Activated T-cell treated with anti-CD3 and anti-CD28 coated beads, Interleukin-2, amount 50 U/mL, for 4 hours (primary cell): ENCODE measurements around the gene NUP85. TPM values are rescaled to one million over a fixed set of nuclear protein-coding genes. Genes with fewer than 3 reads are reported as not detected.
A peak's percentile ranks its signal among the peaks of the same experiment; 100 is the strongest.

ENCODE experiments used
- ATAC-seq, 2 donors: fragments of 200-7000 bp; cut with Tn5 transposase; one replicate each; pipeline ENCODE4 v1.10.0; 2021
- DNase-seq: peaks from one replicate; pipeline ENCODE4 v3.0.0-alpha.2; 2020
- H3K27me3 Mint-ChIP-seq: one replicate; pipeline ENCODE4 v1.8.0; 2021; ENCODE audit warnings: low read depth, mixed read lengths
- H3K36me3 Mint-ChIP-seq: one replicate; pipeline ENCODE4 v1.8.0; 2022; ENCODE audit warnings: mixed read lengths; ENCODE audit not compliant: insufficient read depth
- H3K4me1 Mint-ChIP-seq: one replicate; pipeline ENCODE4 v1.8.0; 2021; ENCODE audit warnings: low read depth, mixed read lengths
- H3K4me3 Mint-ChIP-seq: one replicate; pipeline ENCODE4 v1.8.0; 2021; ENCODE audit warnings: mild to moderate bottlenecking, moderate library complexity, mixed read lengths
- H3K9me3 Mint-ChIP-seq: one replicate; pipeline ENCODE4 v1.8.0; 2021; ENCODE audit warnings: mixed read lengths
- total RNA-seq, 3 donors: library from RNA; stranded (reverse); gene quantifications; one replicate each; pipeline ENCODE4 v1.2.1, GENCODE V29; 2021

The NUP85 gene
- total RNA-seq, 3 donors from 2014 or later, result 115 to 137 (median 125) TPM

DNA sequence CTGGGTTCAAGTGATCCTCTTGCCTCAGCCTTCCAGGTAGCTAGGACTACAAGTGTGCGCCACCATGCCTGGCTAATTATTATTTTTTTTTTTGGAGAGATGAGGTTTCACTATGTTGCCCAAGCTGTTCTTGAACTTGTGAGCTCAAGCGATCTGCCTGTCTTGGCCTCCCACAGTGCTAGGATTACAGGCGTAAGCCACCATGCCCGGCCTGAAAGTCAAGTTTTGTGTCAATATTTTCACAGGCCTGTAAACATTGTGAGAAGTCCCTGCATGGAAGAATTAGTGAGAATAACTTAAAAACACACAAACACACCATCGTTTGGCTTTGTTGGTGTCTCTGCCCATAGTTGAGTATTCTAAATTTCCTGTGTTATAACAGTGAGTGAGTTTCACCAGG lies 22.2 kb downstream of the NUP85 start:
- no peaks in the 10 kb centered on the region for H3K9me3 Mint-ChIP-seq
- no peak overlapping the region for H3K4me3 Mint-ChIP-seq
- no peaks in the 10 kb centered on the region for H3K27me3 Mint-ChIP-seq
- H3K36me3 Mint-ChIP-seq, result peaks cover 26% of the 10 kb centered on the region
- DNase-seq (no peak), ATAC-seq (no peak)
- no peaks in the 10 kb centered on the region for H3K4me1 Mint-ChIP-seq

DNA sequence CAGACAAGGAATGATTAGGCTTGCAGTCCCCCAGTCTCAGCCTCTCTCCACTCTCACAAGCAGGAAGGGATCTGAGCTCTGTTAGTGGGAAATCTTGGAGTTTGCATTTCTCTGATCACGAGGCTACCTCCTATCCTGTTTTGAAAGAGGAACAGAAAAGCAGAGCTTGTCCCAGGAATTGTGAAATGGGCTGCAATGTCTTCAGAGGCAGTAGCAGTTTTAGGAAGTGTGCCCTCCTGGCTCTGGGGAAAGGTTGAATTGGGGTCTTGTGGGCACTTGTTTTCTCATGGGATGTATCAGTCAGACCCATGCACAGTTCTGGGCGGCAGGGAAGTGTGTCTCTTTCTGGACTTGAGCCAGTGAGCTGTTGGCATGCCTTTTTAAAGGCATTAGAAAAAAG lies 22.8 kb downstream of the NUP85 start:
- Mint-ChIP-seq H3K9me3 (no peaks in the 10 kb centered on the region), H3K27me3 (no peaks in the 10 kb centered on the region), H3K36me3 (peaks cover 23% of the 10 kb centered on the region), H3K4me1 (no peaks in the 10 kb centered on the region), H3K4me3 (no peak overlapping the region)
- no peak for DNase-seq
- no peak for ATAC-seq

DNA sequence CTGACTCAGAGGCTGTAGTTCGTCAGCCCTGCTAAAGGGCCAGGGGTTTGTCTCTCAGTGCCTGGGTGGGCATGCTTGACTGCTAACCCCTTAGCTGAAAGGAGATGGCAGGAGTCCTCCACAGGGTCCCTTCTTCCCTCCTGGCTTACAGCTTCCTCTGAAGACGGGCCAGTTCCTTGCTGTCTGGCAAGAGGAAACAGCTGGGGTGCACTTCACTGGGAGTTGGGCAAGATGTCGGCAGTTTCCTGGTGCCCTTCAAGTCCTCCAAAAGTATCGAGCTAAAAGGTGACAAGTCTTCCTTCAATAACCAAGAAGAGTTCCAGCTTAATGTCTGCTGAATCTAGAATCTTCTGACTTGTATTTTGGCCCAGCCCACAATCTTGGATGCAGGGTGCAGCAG lies 23.4 kb downstream of the NUP85 start:
- peaks cover 23% of the 10 kb centered on the region for H3K36me3 Mint-ChIP-seq
- H3K4me1 Mint-ChIP-seq, result no peaks in the 10 kb centered on the region
- no peaks in the 10 kb centered on the region for H3K27me3 Mint-ChIP-seq
- H3K4me3 Mint-ChIP-seq, result no peak overlapping the region
- no peaks in the 10 kb centered on the region for H3K9me3 Mint-ChIP-seq
- ATAC-seq (no peak), DNase-seq (no peak)

DNA sequence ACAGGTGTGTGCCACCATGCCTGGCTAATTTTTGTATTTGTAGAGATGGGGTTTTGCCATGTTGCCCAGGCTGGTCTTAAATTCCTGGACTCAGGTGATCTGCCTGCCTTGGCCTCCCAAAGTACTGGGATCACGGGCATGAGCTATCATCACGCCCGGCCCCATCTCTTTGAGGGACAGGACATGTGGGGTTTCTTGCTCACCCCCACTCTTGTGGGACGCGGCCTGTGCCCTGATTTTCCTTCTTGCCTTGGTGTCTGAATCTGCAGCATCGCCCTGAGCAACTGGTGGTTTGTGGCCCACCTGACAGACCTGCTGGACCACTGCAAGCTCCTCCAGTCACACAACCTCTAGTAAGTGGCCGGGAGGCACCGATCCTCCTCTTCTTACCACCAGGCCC lies 25.6 kb downstream of the NUP85 start:
- no peak for ATAC-seq
- no peak overlapping the region for H3K4me3 Mint-ChIP-seq
- no peaks in the 10 kb centered on the region for H3K9me3 Mint-ChIP-seq
- peaks cover 25% of the 10 kb centered on the region for H3K36me3 Mint-ChIP-seq
- H3K27me3 Mint-ChIP-seq, result no peaks in the 10 kb centered on the region
- H3K4me1 Mint-ChIP-seq, result no peaks in the 10 kb centered on the region
- DNase-seq, result no peak

DNA sequence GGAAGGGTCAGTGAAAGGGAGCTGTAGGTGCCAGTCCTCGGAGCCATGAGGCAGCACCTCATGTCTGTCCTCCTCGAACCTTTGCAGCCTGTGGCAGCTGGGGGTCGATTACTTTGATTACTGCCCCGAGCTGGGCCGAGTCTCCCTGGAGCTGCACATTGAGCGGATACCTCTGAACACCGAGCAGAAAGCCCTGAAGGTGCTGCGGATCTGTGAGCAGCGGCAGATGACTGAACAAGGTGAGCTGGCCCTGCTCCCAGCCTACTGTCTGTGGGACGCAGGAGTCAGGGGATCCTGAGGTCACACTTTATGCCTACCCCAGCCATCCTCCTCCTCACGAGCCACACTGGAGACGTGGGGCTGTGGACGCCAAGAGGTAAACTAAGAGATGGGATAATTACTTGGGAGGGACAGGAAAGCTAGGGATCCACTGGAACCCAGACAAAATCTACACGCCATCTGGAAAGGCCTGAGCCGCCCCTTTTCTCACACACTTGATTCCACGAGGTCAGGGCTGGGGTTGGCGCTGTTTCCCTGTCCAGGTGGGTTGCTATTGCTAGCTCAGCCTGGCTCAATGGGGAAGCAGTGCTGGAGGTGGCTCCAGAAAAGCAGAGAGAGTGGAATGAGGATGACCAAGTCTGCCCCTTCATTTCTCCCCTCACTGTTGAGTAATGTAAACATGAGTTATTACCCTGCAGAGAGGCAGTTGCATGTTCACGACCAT lies 26.4 kb downstream of the NUP85 start:
- Mint-ChIP-seq H3K4me3 (no peak overlapping the region), H3K27me3 (no peaks in the 10 kb centered on the region), H3K4me1 (no peaks in the 10 kb centered on the region), H3K9me3 (no peaks in the 10 kb centered on the region), H3K36me3 (peaks cover 30% of the 10 kb centered on the region)
- DNase-seq (no peak), ATAC-seq (no peak)

DNA sequence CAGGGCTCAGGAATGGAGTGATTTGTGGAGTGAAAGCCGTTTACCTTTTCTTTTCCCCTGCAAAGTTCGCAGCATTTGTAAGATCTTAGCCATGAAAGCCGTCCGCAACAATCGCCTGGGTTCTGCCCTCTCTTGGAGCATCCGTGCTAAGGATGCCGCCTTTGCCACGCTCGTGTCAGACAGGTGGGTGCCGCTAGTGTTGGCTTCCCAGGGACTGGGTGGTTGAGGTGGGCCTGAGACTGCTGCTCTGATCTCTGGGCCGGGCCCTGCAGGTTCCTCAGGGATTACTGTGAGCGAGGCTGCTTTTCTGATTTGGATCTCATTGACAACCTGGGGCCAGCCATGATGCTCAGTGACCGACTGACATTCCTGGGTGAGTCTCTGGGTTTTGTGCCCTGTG lies 27.3 kb downstream of the NUP85 start:
- no peak for ATAC-seq
- H3K27me3 Mint-ChIP-seq, result no peaks in the 10 kb centered on the region

DNA sequence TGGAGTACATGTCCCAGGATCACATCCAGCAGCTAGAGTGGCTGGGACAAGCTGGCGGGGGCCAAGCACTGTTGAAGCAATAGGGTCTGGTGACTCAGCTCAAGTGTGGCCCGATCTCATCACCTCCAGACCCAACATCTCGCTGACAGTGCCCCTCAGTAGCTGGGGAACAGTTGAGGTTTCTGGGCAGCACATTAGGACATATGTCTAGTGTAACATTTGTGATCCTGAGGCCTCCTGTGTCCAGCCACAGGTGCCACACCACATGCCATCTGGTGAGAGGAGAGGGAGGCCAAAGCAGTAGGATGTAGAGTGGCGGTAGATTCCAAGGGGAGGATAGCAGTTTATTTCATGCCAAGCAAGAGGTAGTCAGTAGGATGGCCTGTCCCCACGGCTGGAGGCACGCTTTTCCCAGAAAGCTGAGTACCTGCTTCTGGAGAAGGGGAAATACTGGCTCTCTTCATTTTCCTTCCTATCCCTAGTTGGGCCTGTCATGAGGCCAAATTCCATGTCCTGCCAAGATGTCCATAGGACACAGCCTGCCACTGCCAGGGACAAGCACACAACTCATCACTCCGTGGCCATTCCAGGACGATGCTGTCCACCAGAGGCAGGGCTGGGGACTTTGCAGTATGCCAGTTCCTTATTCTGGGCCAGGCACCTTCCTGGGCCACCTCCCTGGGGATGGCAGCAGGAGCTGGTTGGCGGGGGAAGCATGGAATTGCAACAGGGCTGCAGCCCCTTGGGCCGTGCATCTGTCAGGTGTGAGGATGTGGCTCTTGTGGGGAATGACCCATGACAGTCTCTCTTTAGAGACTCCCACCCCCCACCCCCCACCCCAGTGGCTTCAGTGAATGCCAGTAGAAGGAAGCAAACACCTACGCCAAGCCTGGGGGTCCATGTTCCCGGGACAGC lies 31.9 kb downstream of the NUP85 start:
- H3K36me3 Mint-ChIP-seq, result peaks cover 39% of the 10 kb centered on the region

More for the DNA sequence above, 27.3 kb downstream of the NUP85 start:
- peaks cover 33% of the 10 kb centered on the region for H3K36me3 Mint-ChIP-seq
- H3K9me3 Mint-ChIP-seq, result no peaks in the 10 kb centered on the region
- H3K4me3 Mint-ChIP-seq, result no peak overlapping the region
- no peak for DNase-seq
- H3K4me1 Mint-ChIP-seq, result no peaks in the 10 kb centered on the region

DNA sequence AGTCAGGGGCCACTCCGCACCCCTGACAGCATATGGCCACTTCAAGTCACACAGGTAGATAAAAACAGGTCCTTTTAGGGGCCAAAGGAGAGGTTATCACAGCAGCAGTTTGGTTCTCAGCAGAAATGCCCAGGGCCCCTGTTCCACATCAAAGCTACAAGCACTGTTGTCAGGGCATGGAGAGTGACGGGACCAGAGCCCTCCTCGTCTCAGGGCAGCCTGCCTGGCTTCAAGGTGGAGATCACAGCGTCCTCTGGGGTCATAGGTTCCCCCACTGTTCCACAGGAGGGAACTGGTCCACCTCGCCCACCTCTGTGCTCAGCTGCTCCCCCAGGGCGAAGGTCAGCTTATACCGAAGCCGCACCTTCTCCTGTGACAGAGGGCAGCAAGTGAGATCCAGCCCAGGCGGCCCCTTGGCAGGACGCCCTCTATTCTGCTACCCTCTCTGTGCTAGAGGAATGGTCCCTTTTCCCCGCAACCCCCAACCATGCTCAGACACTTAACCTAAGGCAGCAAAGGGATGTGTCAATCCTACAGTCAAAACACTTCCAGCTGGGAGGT lies 32.6 kb downstream of the NUP85 start:
- H3K9me3 Mint-ChIP-seq, result no peaks in the 10 kb centered on the region
- peaks cover 41% of the 10 kb centered on the region for H3K36me3 Mint-ChIP-seq
- no peak overlapping the region for H3K4me3 Mint-ChIP-seq
- DNase-seq, result no peak
- no peak for ATAC-seq
- H3K4me1 Mint-ChIP-seq, result peaks cover 31% of the 10 kb centered on the region
- H3K27me3 Mint-ChIP-seq, result no peaks in the 10 kb centered on the region

More for the DNA sequence above, 31.9 kb downstream of the NUP85 start:
- Mint-ChIP-seq H3K9me3 (no peaks in the 10 kb centered on the region), H3K4me3 (no peak overlapping the region), H3K27me3 (no peaks in the 10 kb centered on the region), H3K4me1 (peaks cover 24% of the 10 kb centered on the region)
- ATAC-seq, result no peak
- no peak for DNase-seq

DNA sequence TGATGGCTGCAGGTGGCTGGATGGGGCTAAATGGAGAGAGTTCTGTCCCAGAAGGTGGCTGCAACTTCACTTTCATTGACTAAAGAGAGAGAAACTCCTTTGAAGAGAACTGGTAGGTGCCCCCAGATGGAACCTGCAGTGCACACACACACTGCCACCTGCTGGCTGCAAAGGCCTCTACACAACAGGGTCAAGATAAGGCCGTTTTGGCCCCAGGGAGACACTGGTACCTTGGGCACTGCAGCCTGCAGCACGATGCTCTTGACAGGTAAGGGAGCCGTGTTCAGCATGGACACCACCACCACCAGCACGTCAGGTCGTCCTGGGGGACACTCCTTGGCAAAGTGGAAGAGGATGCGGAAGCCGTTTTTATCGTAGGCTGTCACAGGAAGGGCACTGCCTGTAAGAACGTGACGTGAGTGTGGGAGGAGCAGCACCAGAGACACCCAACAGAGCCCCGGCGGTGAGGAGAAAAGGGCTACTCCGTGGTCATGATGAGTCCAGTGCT lies 33.3 kb downstream of the NUP85 start:
- Mint-ChIP-seq H3K36me3 (peaks cover 47% of the 10 kb centered on the region), H3K9me3 (no peaks in the 10 kb centered on the region), H3K4me3 (peak overlapping the region; percentile 27), H3K27me3 (no peaks in the 10 kb centered on the region), H3K4me1 (peaks cover 37% of the 10 kb centered on the region)
- peak; percentile 51 for DNase-seq
- ATAC-seq, result peak; percentile 70 to 74

DNA sequence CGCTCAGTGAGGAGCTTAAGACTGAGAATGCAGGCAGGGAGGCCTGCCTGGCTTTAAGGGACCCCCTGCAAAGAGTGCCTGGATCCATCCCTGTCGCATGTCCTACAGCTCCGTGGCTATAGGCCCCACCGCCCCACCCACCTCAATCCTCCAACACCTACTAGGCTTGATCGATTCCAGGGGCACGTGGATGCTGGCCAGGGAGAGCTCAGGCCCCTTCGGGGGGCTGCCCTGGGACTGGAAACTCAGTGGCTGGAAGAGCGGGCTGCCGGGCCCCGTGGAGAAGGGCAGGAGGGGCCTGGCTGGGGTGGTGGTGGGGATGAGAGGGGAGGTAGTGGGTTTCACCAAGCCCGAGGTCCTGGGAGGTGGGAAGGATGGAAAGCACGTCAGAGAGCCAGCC lies 33.7 kb downstream of the NUP85 start:
- ATAC-seq (no peak), DNase-seq (no peak)
- no peaks in the 10 kb centered on the region for H3K9me3 Mint-ChIP-seq
- peaks cover 49% of the 10 kb centered on the region for H3K36me3 Mint-ChIP-seq
- no peaks in the 10 kb centered on the region for H3K27me3 Mint-ChIP-seq
- peaks cover 41% of the 10 kb centered on the region for H3K4me1 Mint-ChIP-seq
- H3K4me3 Mint-ChIP-seq, result no peak overlapping the region

DNA sequence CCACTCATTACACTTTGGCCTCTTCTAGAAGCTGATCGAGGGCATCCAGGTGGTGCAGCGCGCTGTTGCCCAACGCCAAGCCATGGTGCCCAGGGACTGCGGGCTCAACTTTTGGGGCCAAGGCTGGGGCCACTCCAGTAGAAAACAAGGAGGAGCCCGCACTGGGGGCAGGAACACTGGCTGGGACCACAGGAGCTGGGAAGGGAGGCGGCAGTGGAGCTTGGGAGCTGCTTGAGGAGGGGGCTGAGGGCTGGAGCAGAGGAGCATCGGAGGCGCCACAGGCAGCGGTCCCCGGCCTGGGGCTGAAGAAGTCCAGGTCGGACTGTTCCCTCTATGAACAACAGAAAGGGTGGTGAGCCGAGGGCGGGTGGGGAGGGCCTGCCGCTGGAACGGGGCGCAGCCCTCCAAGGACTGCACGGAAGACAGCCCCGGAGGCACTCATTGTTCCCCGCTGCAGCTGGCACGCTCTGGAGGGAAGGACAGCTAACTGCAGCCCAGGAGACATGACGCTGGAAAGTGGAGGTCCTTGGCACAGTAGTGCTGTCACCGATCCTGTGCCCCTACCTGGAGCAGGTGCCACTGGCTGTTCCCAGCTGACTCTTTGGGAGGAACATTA lies 34.4 kb downstream of the NUP85 start:
- ATAC-seq (no peak), DNase-seq (no peak)
- peaks cover 45% of the 10 kb centered on the region for H3K4me1 Mint-ChIP-seq
- peaks cover 47% of the 10 kb centered on the region for H3K36me3 Mint-ChIP-seq
- no peaks in the 10 kb centered on the region for H3K27me3 Mint-ChIP-seq
- no peak overlapping the region for H3K4me3 Mint-ChIP-seq
- no peaks in the 10 kb centered on the region for H3K9me3 Mint-ChIP-seq

DNA sequence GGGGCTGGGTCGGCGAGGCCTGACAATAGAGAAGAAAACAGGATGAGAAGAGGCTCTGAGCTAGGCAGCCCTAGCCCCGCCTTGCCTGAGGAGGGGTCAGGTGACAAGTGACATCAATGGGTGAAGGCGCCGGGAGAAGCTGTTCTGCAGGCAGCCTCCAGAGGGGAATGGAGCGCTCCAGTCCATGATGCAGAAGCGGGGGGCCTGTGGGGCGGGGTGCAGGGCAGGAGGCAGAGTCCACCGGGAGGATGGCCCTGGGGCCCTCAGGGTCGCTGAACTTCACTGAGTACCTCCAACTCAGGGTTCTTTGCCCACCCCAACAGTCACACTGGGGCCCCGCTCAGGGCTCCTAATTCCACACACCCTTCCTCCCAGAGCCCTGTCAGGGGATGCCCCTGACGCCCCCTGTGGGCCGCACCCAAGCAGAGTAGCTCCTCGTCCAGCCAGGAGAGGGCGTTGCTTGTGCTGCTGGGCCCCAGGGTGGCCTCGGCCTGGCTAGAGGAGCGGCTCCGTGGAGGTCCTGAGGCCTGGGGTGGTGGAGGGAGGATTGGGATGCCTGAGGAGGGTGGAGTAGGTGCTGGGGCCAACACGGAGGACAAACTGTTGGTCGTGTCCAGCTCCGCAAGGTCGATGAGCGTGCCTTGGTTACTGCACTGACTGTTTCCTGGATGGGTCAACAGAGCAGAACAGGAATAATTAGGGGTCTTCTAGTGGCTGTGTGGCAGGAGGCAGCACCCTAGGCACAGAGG lies 35.1 kb downstream of the NUP85 start:
- ATAC-seq (peak; percentile 38 to 50), DNase-seq (peak; percentile 42)
- Mint-ChIP-seq H3K4me1 (peaks cover 45% of the 10 kb centered on the region), H3K27me3 (no peaks in the 10 kb centered on the region), H3K4me3 (no peak overlapping the region), H3K36me3 (peaks cover 46% of the 10 kb centered on the region), H3K9me3 (no peaks in the 10 kb centered on the region)

DNA sequence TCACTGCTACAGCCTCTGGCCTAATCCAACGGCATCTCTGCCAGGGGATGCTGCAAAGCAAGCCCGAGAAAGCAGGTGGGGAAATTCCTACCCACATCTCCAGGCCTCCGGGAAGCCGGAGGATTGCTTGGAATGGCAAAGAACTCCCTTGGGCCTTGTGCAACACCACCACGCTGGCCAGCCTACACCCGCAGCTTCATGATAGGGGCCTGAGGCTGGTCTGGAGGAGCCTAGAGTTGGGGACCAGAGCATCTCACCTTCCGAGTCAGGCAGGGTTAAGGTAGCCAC lies 35.6 kb downstream of the NUP85 start:
- ATAC-seq (no peak), DNase-seq (no peak)
- no peak overlapping the region for H3K4me3 Mint-ChIP-seq
- H3K4me1 Mint-ChIP-seq, result peaks cover 45% of the 10 kb centered on the region
- H3K9me3 Mint-ChIP-seq, result no peaks in the 10 kb centered on the region
- H3K36me3 Mint-ChIP-seq, result peaks cover 49% of the 10 kb centered on the region
- no peaks in the 10 kb centered on the region for H3K27me3 Mint-ChIP-seq

DNA sequence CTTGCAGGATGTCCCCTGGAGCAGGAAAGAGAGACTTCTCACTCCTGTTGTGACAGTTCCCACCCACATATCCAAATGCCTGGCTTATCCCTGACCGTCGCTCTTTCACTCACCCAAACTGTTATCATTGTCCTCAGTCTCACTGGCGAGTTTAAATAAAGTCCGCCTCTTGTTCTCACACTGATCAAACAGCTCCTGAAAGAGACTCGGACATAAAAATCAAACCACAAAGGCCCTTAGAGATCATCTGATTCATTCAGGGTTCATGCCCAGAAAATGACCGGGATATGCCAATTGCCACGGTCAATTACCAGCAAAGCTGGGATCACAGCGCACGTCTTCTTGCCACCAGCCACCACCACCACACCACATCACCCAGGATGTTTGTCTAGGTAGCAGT lies 36.0 kb downstream of the NUP85 start:
- DNase-seq (no peak), ATAC-seq (no peak)
- Mint-ChIP-seq H3K36me3 (peaks cover 47% of the 10 kb centered on the region), H3K4me1 (peaks cover 45% of the 10 kb centered on the region), H3K4me3 (peak overlapping the region; percentile 6), H3K27me3 (no peaks in the 10 kb centered on the region), H3K9me3 (no peaks in the 10 kb centered on the region)
